Type B pancreatic cell (in vitro differentiated cells): ENCODE measurements around the gene ZDHHC8. TPM values are rescaled to one million over a fixed set of nuclear protein-coding genes. Genes with fewer than 3 reads are reported as not detected.

Source experiments
- DNase-seq: peaks from one replicate; pipeline ENCODE4 v3.0.0; 2021; ENCODE audit warnings: mixed read lengths; ENCODE audit not compliant: unreplicated experiment; ENCODE audit errors: extremely low spot score
- H3K27ac Mint-ChIP-seq: 2 replicates; pipeline ENCODE4 v1.8.0; 2021; ENCODE audit warnings: mild to moderate bottlenecking, mixed read lengths
- H3K27me3 Mint-ChIP-seq: 2 replicates; pipeline ENCODE4 v1.8.0; 2021; ENCODE audit warnings: mixed read lengths
- H3K36me3 Mint-ChIP-seq: 2 replicates; pipeline ENCODE4 v1.8.0; 2021; ENCODE audit warnings: mixed read lengths
- H3K4me1 Mint-ChIP-seq: one replicate; pipeline ENCODE4 v1.8.0; 2021; ENCODE audit warnings: mixed read lengths; ENCODE audit not compliant: unreplicated experiment
- H3K4me3 Mint-ChIP-seq: 2 replicates; pipeline ENCODE4 v1.8.0; 2021; ENCODE audit warnings: mild to moderate bottlenecking, mixed read lengths
- H3K9me3 Mint-ChIP-seq: 2 replicates; pipeline ENCODE4 v1.8.0; 2021; ENCODE audit warnings: mixed read lengths
- total RNA-seq: library from RNA; stranded (reverse); gene quantifications from 2 replicates; pipeline ENCODE4 v1.2.1, GENCODE V29; 2021; ENCODE audit warnings: low replicate concordance
- TF ChIP-seq, protein P1 (sequence below): fragments of 200-600 bp; sonication (generic); conservative IDR thresholded peaks from 2 replicates; pipeline ENCODE4 v1.5.0; 2021; ENCODE audit warnings: antibody characterized with exemption, mild to moderate bottlenecking

ZDHHC8 gene
- total RNA-seq, 1 donor from 2014 or later: 73.6 TPM

DNA sequence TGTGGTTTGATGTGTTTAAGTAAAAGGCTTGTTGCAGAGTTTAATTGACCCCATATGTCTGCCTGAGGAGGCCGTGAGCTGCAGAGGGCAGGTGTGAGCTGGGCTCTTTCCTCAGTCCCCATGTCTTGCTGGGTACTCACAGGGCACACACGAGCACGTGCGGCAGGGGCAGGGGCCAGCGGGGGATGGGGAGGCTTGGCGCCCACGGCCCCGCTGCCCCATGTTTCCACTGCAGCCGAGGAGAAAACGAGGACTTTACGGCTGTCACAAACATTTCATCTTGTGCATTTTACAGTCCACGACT lies 43.9 kb downstream of the ZDHHC8 start:
- no peak overlapping the region for H3K27ac Mint-ChIP-seq
- no peak overlapping the region for H3K4me3 Mint-ChIP-seq
- H3K9me3 Mint-ChIP-seq: no peaks in the 10 kb centered on the region
- no peaks in the 10 kb centered on the region for H3K27me3 Mint-ChIP-seq
- TF ChIP-seq, protein P1, sequence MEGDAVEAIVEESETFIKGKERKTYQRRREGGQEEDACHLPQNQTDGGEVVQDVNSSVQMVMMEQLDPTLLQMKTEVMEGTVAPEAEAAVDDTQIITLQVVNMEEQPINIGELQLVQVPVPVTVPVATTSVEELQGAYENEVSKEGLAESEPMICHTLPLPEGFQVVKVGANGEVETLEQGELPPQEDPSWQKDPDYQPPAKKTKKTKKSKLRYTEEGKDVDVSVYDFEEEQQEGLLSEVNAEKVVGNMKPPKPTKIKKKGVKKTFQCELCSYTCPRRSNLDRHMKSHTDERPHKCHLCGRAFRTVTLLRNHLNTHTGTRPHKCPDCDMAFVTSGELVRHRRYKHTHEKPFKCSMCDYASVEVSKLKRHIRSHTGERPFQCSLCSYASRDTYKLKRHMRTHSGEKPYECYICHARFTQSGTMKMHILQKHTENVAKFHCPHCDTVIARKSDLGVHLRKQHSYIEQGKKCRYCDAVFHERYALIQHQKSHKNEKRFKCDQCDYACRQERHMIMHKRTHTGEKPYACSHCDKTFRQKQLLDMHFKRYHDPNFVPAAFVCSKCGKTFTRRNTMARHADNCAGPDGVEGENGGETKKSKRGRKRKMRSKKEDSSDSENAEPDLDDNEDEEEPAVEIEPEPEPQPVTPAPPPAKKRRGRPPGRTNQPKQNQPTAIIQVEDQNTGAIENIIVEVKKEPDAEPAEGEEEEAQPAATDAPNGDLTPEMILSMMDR: no peak
- H3K4me1 Mint-ChIP-seq: peaks cover 13% of the 10 kb centered on the region
- no peak for DNase-seq
- H3K36me3 Mint-ChIP-seq: no peaks in the 10 kb centered on the region

DNA sequence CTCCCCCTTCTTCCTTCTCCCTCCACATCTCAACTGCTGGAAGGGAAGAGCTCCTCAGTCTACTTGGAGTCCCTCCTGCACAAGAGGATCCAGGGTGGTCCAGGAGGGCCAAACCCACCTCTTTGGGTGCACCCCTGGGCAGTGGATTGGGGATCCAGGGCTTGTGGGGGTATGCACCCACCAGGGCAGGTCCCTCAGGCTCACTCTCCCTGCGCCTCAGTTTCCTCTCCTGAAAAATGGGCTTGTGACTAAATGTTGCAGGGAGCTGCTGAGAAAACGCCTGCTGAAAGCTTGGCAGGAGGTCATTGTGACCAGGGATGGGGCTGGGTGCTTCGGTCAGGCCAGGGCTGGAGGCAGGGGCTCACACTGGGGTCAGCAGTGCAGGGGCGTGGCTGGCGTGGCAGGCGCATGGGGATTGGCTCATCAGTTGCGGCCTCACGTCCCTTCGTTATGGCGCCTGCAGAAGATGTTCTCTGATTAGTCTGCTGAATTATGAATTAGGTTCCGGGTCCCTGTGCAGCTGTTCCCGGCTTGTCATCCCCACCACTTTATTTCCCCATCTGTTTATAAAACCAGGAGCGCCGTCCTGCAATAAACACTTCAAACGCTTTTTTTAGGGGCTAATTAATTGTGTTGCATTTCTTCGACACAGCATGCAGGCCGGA lies 44.9 kb downstream of the ZDHHC8 start:
- TF ChIP-seq, protein P1: no peak

DNA sequence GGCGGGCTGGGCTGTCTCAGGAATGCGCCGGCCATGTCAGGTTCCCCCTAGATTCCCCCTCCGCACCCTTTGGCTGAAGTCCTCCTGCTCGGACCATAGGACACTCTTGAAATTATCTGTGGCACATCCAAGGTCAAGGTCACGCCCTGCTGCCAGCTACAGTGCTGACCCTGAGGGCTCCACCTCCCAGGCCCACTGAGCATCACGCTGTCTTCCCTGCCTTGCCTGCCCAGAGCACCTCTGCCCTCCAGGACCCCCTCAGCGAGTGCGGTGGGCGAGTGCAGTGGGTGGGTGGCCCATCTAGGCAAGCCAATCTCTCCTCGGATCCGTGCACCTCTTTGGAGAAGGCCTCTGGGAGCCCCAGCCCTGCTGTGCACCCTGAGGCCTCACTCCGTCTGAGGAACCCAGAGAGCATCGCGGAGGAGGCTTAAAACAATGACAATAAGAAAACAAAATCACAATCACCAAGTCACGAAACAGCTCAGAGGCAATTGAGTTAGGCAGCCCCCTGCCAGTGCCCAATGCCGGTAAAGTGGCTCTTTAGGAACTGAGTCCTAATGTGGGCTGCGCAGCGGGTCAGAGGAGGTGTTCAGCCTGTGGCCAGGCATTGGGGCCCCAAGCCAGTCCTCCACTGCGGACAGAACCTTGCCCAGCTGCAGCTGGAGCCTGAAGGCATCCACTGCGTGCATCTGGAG lies 45.8 kb downstream of the ZDHHC8 start:
- no peak overlapping the region for H3K4me3 Mint-ChIP-seq
- no peaks in the 10 kb centered on the region for H3K27me3 Mint-ChIP-seq
- TF ChIP-seq, protein P1: no peak

More for the DNA sequence above, 44.9 kb downstream of the ZDHHC8 start:
- Mint-ChIP-seq H3K4me3 (no peak overlapping the region), H3K9me3 (no peaks in the 10 kb centered on the region), H3K27ac (no peak overlapping the region), H3K4me1 (peaks cover 13% of the 10 kb centered on the region), H3K27me3 (no peaks in the 10 kb centered on the region), H3K36me3 (no peaks in the 10 kb centered on the region)
- DNase-seq: no peak

DNA sequence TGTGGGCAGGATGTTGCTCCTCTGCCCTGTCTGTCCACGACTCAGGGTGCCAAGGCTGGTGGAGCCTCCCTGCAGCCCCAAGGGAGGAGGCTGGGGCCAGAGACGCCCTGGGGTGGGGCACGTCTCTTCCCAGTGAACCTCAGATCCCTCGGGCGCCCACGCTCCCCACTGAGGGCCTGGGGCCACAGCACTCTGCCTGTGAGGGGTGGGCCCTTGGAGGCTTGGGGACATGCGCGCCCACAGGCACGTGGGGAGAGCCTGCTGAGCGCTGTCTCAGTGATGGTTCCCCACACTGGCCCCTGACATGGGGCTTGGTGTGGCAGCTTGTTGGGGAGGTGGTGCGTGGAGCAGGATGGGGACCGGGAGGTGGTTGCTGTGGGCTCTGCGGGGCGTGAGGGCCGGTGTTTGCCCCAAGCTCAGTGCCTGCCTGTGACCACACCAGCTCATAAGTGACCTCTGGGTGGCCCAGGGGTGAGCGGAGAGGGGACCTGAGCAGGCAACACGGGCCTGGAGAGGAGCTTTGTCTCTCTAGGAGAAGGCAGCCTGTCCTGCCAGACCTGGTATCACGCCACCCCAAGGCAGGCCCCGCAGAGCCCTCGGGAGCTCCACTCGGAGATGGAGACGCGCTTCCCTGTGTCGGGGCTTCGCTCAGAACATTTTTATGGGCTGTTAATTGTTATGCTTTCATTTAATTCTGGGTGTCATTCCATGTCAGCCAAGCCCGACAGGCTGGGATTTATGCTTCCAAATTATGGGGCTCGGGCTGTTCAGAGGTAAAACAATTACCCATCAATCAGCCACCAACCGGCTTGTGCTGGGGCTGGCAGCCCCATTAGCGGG lies 46.7 kb downstream of the ZDHHC8 start:
- no peak for DNase-seq
- H3K9me3 Mint-ChIP-seq: no peaks in the 10 kb centered on the region
- H3K4me1 Mint-ChIP-seq: peaks cover 13% of the 10 kb centered on the region
- no peak overlapping the region for H3K27ac Mint-ChIP-seq
- H3K36me3 Mint-ChIP-seq: no peaks in the 10 kb centered on the region
- H3K4me3 Mint-ChIP-seq: no peak overlapping the region
- H3K27me3 Mint-ChIP-seq: no peaks in the 10 kb centered on the region
- TF ChIP-seq, protein P1: no peak

More for the DNA sequence above, 45.8 kb downstream of the ZDHHC8 start:
- no peak overlapping the region for H3K27ac Mint-ChIP-seq
- no peak for DNase-seq
- no peaks in the 10 kb centered on the region for H3K36me3 Mint-ChIP-seq
- no peaks in the 10 kb centered on the region for H3K9me3 Mint-ChIP-seq
- H3K4me1 Mint-ChIP-seq: peaks cover 13% of the 10 kb centered on the region

DNA sequence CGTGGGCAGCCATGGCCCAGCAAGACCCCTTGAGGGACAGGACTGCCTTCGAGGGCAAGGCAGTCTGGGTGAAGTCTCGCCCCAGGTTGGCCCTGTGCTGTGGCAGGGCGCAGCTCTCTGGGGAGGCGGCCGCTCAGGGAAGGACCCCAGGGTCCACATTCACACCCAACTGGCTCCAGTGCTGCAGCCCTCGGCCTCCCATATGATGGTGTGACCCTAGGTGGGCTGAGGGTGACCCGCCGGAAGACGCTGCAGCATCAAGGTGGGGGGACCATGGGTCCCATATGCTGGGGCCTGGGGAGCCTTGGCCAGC lies 47.3 kb downstream of the ZDHHC8 start:
- H3K4me3 Mint-ChIP-seq: no peak overlapping the region
- H3K27me3 Mint-ChIP-seq: no peaks in the 10 kb centered on the region
- DNase-seq: no peak
- H3K9me3 Mint-ChIP-seq: no peaks in the 10 kb centered on the region
- TF ChIP-seq, protein P1: no peak
- H3K36me3 Mint-ChIP-seq: no peaks in the 10 kb centered on the region
- no peak overlapping the region for H3K27ac Mint-ChIP-seq
- peaks cover 9% of the 10 kb centered on the region for H3K4me1 Mint-ChIP-seq
